Measurements from ENCODE around the gene ARHGEF4.

The ARHGEF4 gene

GRCh38 chr2:130796290-130796689 is 40.4 kb upstream of the ARHGEF4 start:
- no peak overlapping the region for H3K4me2 ChIP-seq (ENCODE audit: low read depth, low read length, poor library complexity, severe bottlenecking)
- H4K20me1 ChIP-seq (ENCODE audit: insufficient read depth, low read length, poor library complexity, severe bottlenecking): no peaks in the 10 kb centered on the region
- no peaks in the 10 kb centered on the region for H3F3A ChIP-seq (ENCODE audit: low read depth)
- no peak overlapping the region for H3K9ac ChIP-seq (ENCODE audit: low read depth, low read length, poor library complexity, severe bottlenecking)
- no peaks in the 10 kb centered on the region for H3K36me3 ChIP-seq (ENCODE audit: insufficient read depth, low read length)
- no peak overlapping the region for H2AFZ ChIP-seq (ENCODE audit: low read length)
- no peaks in the 10 kb centered on the region for H3K9me3 ChIP-seq (ENCODE audit: insufficient read depth, low read depth, low read length)
- no peaks in the 10 kb centered on the region for H3K9me2 ChIP-seq (replicated peaks; ENCODE audit: low read depth, low read length)
- no peak overlapping the region for H3K4me3 ChIP-seq (ENCODE audit: low read length, poor library complexity, severe bottlenecking)
- peaks cover 11% of the 10 kb centered on the region for H3K4me1 ChIP-seq (ENCODE audit: insufficient read depth, low read length, poor library complexity, severe bottlenecking)
- TF ChIP-seq CTCF (conservative IDR thresholded peaks at IDR 0.05; ENCODE audit: low read length) (no peak), EZH2phosphoT487 (IDR thresholded peaks at IDR 0.05; ENCODE audit: borderline replicate concordance) (no peak)
- H3K27me3 ChIP-seq (ENCODE audit: insufficient read depth, low read length, poor library complexity, severe bottlenecking): no peaks in the 10 kb centered on the region
- H3K79me2 ChIP-seq (ENCODE audit: insufficient read depth, low read length): no peaks in the 10 kb centered on the region

- H3K9ac ChIP-seq (ENCODE audit: low read depth, low read length, poor library complexity, severe bottlenecking): peak overlapping the region; percentile 87
- H3K79me2 ChIP-seq (ENCODE audit: insufficient read depth, low read length): no peaks in the 10 kb centered on the region
These were observed 39.0 kb upstream of the ARHGEF4 start for GRCh38 chr2:130797493-130798435.

GRCh38 chr2:130798472-130799218 is 38.1 kb upstream of the ARHGEF4 start:
- H3K9ac ChIP-seq (ENCODE audit: low read depth, low read length, poor library complexity, severe bottlenecking): peak overlapping the region; percentile 87
- TF ChIP-seq EZH2phosphoT487 (IDR thresholded peaks at IDR 0.05; ENCODE audit: borderline replicate concordance): no peak
- TF ChIP-seq CTCF (conservative IDR thresholded peaks at IDR 0.05; ENCODE audit: low read length): no peak

More at GRCh38 chr2:130797493-130798435, 39.0 kb upstream of the ARHGEF4 start:
- Histone ChIP-seq H3K9me3 (ENCODE audit: insufficient read depth, low read depth, low read length) (no peaks in the 10 kb centered on the region), H3K9me2 (replicated peaks; ENCODE audit: low read depth, low read length) (no peaks in the 10 kb centered on the region), H2AFZ (ENCODE audit: low read length) (peak overlapping the region; percentile 100), H3K27me3 (ENCODE audit: insufficient read depth, low read length, poor library complexity, severe bottlenecking) (no peaks in the 10 kb centered on the region), H3K4me1 (ENCODE audit: insufficient read depth, low read length, poor library complexity, severe bottlenecking) (peaks cover 11% of the 10 kb centered on the region), H3K4me3 (ENCODE audit: low read length, poor library complexity, severe bottlenecking) (peak overlapping the region; percentile 95), H3F3A (ENCODE audit: low read depth) (no peaks in the 10 kb centered on the region), H4K20me1 (ENCODE audit: insufficient read depth, low read length, poor library complexity, severe bottlenecking) (no peaks in the 10 kb centered on the region), H3K4me2 (ENCODE audit: low read depth, low read length, poor library complexity, severe bottlenecking) (peak overlapping the region; percentile 85), H3K36me3 (ENCODE audit: insufficient read depth, low read length) (no peaks in the 10 kb centered on the region)
- TF ChIP-seq CTCF (conservative IDR thresholded peaks at IDR 0.05; ENCODE audit: low read length): peak; percentile 70
- TF ChIP-seq EZH2phosphoT487 (IDR thresholded peaks at IDR 0.05; ENCODE audit: borderline replicate concordance): no peak

More at GRCh38 chr2:130798472-130799218, 38.1 kb upstream of the ARHGEF4 start:
- H3K79me2 ChIP-seq (ENCODE audit: insufficient read depth, low read length): no peaks in the 10 kb centered on the region
- no peaks in the 10 kb centered on the region for H4K20me1 ChIP-seq (ENCODE audit: insufficient read depth, low read length, poor library complexity, severe bottlenecking)
- H3F3A ChIP-seq (ENCODE audit: low read depth): no peaks in the 10 kb centered on the region
- no peaks in the 10 kb centered on the region for H3K27me3 ChIP-seq (ENCODE audit: insufficient read depth, low read length, poor library complexity, severe bottlenecking)
- H3K36me3 ChIP-seq (ENCODE audit: insufficient read depth, low read length): no peaks in the 10 kb centered on the region
- no peaks in the 10 kb centered on the region for H3K9me2 ChIP-seq (replicated peaks; ENCODE audit: low read depth, low read length)
- H3K9me3 ChIP-seq (ENCODE audit: insufficient read depth, low read depth, low read length): no peaks in the 10 kb centered on the region
- H3K4me3 ChIP-seq (ENCODE audit: low read length, poor library complexity, severe bottlenecking): peak overlapping the region; percentile 95
- H3K4me2 ChIP-seq (ENCODE audit: low read depth, low read length, poor library complexity, severe bottlenecking): peak overlapping the region; percentile 85
- peaks cover 11% of the 10 kb centered on the region for H3K4me1 ChIP-seq (ENCODE audit: insufficient read depth, low read length, poor library complexity, severe bottlenecking)
- H2AFZ ChIP-seq (ENCODE audit: low read length): peak overlapping the region; percentile 72; the same call in 1 of the 2 replicates

Measured in Loucy (cell line).